Neural cell (in vitro differentiated cells): ENCODE results near the gene FOXL2.

Experiments used
- EP300 ChIP-seq: fragments of 450-650 bp; conservative IDR thresholded peaks from 2 replicates; pipeline ENCODE4 v1.6.1; 2014; ENCODE audit warnings: antibody characterized with exemption, mild to moderate bottlenecking, moderate library complexity; ENCODE audit not compliant: poor library complexity, severe bottlenecking
- RAD21 ChIP-seq: fragments of 450-650 bp; conservative IDR thresholded peaks from 2 replicates; pipeline ENCODE4 v1.6.1; 2014; ENCODE audit warnings: antibody characterized with exemption, mild to moderate bottlenecking, moderate library complexity
- TF ChIP-seq, protein P1 (sequence below): fragments of 450-650 bp; IDR thresholded peaks from 2 replicates; pipeline ENCODE4 v1.5.1; 2014; ENCODE audit warnings: antibody characterized with exemption, mild to moderate bottlenecking, moderate library complexity; ENCODE audit not compliant: poor library complexity, severe bottlenecking

DNA sequence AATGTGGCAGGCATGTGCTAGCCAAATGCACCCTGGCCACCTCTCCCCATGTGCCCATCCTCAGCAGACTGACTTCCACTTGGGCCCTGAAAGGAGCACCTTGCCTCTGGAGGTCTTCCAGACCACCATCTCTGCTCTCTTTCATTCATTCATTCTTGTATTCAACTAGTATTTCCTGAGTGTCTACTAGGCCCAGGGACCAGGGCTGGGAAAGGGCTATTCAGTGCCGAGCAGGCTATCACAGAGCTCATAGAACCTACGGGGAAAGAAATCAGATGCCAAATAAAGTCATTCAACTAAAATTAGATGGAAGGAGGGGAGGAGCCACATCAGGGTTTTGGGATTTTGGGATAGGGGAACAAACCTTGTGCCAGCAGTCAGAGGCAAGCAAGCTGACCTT is 40.2 kb upstream of the FOXL2 start:
- TF ChIP-seq, protein P1, sequence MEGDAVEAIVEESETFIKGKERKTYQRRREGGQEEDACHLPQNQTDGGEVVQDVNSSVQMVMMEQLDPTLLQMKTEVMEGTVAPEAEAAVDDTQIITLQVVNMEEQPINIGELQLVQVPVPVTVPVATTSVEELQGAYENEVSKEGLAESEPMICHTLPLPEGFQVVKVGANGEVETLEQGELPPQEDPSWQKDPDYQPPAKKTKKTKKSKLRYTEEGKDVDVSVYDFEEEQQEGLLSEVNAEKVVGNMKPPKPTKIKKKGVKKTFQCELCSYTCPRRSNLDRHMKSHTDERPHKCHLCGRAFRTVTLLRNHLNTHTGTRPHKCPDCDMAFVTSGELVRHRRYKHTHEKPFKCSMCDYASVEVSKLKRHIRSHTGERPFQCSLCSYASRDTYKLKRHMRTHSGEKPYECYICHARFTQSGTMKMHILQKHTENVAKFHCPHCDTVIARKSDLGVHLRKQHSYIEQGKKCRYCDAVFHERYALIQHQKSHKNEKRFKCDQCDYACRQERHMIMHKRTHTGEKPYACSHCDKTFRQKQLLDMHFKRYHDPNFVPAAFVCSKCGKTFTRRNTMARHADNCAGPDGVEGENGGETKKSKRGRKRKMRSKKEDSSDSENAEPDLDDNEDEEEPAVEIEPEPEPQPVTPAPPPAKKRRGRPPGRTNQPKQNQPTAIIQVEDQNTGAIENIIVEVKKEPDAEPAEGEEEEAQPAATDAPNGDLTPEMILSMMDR = no peak
- no peak for TF ChIP-seq RAD21
- no peak for TF ChIP-seq EP300
